HepG2 (cell line): ENCODE measurements around the gene RPSA. TPM values are rescaled to one million over a fixed set of nuclear protein-coding genes. Genes with fewer than 3 reads are reported as not detected.
A peak's percentile ranks its signal among the peaks of the same experiment; 100 is the strongest.

ENCODE experiments used
- ADNP ChIP-seq: sonication (generic); formaldehyde crosslinking; IDR thresholded peaks from 2 replicates; pipeline ENCODE4 v1.4.0; 2020; ENCODE audit warnings: missing genetic modification reagents
- ATF7-NPFF ChIP-seq: sonication (generic); formaldehyde crosslinking; IDR thresholded peaks from 2 replicates; pipeline ENCODE4 v1.8.1; 2023; ENCODE audit warnings: mild to moderate bottlenecking, low read depth, missing genetic modification reagents, moderate library complexity
- GATA4 ChIP-seq: sonication (generic); IDR thresholded peaks from 2 replicates; pipeline ENCODE4 v1.6.1; 2016; ENCODE audit warnings: antibody characterized with exemption, low read depth, borderline replicate concordance
- HES4 ChIP-seq: sonication (generic); formaldehyde crosslinking; IDR thresholded peaks from 2 replicates; pipeline ENCODE4 v1.9.0; 2021; ENCODE audit warnings: mild to moderate bottlenecking, missing genetic modification reagents, borderline replicate concordance
- JARID2 ChIP-seq: sonication (generic); formaldehyde crosslinking; IDR thresholded peaks from 2 replicates; pipeline ENCODE4 v1.8.1; 2023; ENCODE audit warnings: missing genetic modification reagents, inconsistent platforms; ENCODE audit not compliant: insufficient replicate concordance
- KAT2B ChIP-seq: fragments of 150-350 bp; IDR thresholded peaks from 2 replicates; pipeline ENCODE4 v1.6.1; 2014; ENCODE audit warnings: low read depth, low read length, borderline replicate concordance
- KDM2A ChIP-seq: sonication (generic); formaldehyde crosslinking; IDR thresholded peaks from 2 replicates; pipeline ENCODE4 v1.4.0; 2020; ENCODE audit warnings: low read depth, missing genetic modification reagents, borderline replicate concordance
- KLF9 ChIP-seq: IDR thresholded peaks from 2 replicates; pipeline ENCODE4 v1.6.1; 2016; ENCODE audit warnings: low read depth
- MAFG ChIP-seq: sonication (generic); formaldehyde crosslinking; IDR thresholded peaks from 2 replicates; pipeline ENCODE4 v1.5.1; 2020; ENCODE audit warnings: mild to moderate bottlenecking, missing genetic modification reagents
- MLLT10 ChIP-seq: sonication (generic); formaldehyde crosslinking; IDR thresholded peaks from 2 replicates; pipeline ENCODE4 v1.4.0; 2020; ENCODE audit warnings: missing genetic modification reagents
- SOX13 ChIP-seq, 3 experiments: fragments of 450-650 bp in 1 of 3; sonication (generic) in 1 of 3; formaldehyde crosslinking in 1 of 3; IDR thresholded peaks in 2 of 3; conservative IDR thresholded peaks in 1 of 3; 2 replicates each; pipeline versions ENCODE4 v1.5.0 to v1.6.1; 2016 to 2020; ENCODE audit warnings: antibody characterized with exemption in 1 of 3, mild to moderate bottlenecking in 1 of 3, missing compliant biosample characterization in 1 of 3, missing genetic modification reagents in 1 of 3, moderate library complexity in 1 of 3
- SPEN ChIP-seq: sonication (generic); formaldehyde crosslinking; IDR thresholded peaks from 2 replicates; pipeline ENCODE4 v1.5.1; 2020; ENCODE audit warnings: low read depth, mild to moderate bottlenecking, missing genetic modification reagents
- TCF12 ChIP-seq, 2 experiments: fragments of 450-650 bp in 1 of 2; sonication (generic) in 1 of 2; formaldehyde crosslinking in 1 of 2; IDR thresholded peaks; 2 replicates each; pipeline versions ENCODE4 v1.6.1 to v1.8.0; 2017 to 2022; ENCODE audit warnings: antibody characterized with exemption in 1 of 2, mild to moderate bottlenecking in 1 of 2, missing genetic modification reagents in 1 of 2, moderate library complexity in 1 of 2
- ZFP82 ChIP-seq: sonication (generic); formaldehyde crosslinking; IDR thresholded peaks from 2 replicates; pipeline ENCODE4 v1.5.1; 2020; ENCODE audit warnings: mild to moderate bottlenecking, missing genetic modification reagents, borderline replicate concordance
- ZNF17 ChIP-seq: sonication (generic); formaldehyde crosslinking; IDR thresholded peaks from 2 replicates; pipeline ENCODE4 v1.5.0; 2020; ENCODE audit warnings: mild to moderate bottlenecking, missing genetic modification reagents
- ZNF550 ChIP-seq: sonication (generic); formaldehyde crosslinking; IDR thresholded peaks from 2 replicates; pipeline ENCODE4 v1.4.0; 2020; ENCODE audit warnings: mild to moderate bottlenecking, missing genetic modification reagents, borderline replicate concordance
- ZNF777 ChIP-seq: sonication (generic); formaldehyde crosslinking; IDR thresholded peaks from 2 replicates; pipeline ENCODE4 v1.4.0; 2020; ENCODE audit warnings: missing genetic modification reagents
- ZNF878 ChIP-seq: sonication (generic); formaldehyde crosslinking; IDR thresholded peaks from 2 replicates; pipeline ENCODE4 v1.8.1; 2023; ENCODE audit warnings: mild to moderate bottlenecking, missing genetic modification reagents, moderate library complexity
- polyA plus RNA-seq, 8 experiments: library from polyadenylated mRNA; depleted of rRNA in 3 of 8; stranded (reverse) in 7 of 8; unstranded in 1 of 8; fragments of >200 nt; fragmentation: Illumina TruSeq in 4 of 8; extraction: Trizol in 4 of 8; gene quantifications; 2 replicates each; pipeline versions ENCODE4 v1.2.1 to v1.2.3, GENCODE V29; 2011 to 2016; ENCODE audit warnings: low read depth in 4 of 8, missing spikeins in 1 of 8, mixed read lengths in 1 of 8; ENCODE audit not compliant: insufficient read depth in 1 of 8
- total RNA-seq, 5 experiments: library from RNA; depleted of rRNA; stranded (reverse); fragments of >200 nt; fragmentation: Illumina TruSeq; extraction: Trizol; gene quantifications; 2 replicates each; pipeline ENCODE4 v1.2.3, GENCODE V29; 2016; ENCODE audit warnings: low read depth in 1 of 5
- TF ChIP-seq, protein P1 (sequence below): sonication (generic); formaldehyde crosslinking; IDR thresholded peaks from 2 replicates; pipeline ENCODE4 v1.4.0; 2020; ENCODE audit warnings: mild to moderate bottlenecking, missing genetic modification reagents
- TF ChIP-seq, protein P2 (sequence below): fragments of 450-650 bp; IDR thresholded peaks from 2 replicates; pipeline ENCODE4 v1.6.1; 2017; ENCODE audit warnings: mild to moderate bottlenecking
- TF ChIP-seq, protein P3 (sequence below): sonication (generic); formaldehyde crosslinking; IDR thresholded peaks from 2 replicates; pipeline ENCODE4 v1.4.0; 2020; ENCODE audit warnings: mild to moderate bottlenecking, missing genetic modification reagents

RPSA gene
- total and polyA plus RNA-seq, 2 of the 13 experiments (the other 11 are each of a cell fraction or from before 2014, with no cell fraction given) = 1,683 to 3,226 TPM

DNA sequence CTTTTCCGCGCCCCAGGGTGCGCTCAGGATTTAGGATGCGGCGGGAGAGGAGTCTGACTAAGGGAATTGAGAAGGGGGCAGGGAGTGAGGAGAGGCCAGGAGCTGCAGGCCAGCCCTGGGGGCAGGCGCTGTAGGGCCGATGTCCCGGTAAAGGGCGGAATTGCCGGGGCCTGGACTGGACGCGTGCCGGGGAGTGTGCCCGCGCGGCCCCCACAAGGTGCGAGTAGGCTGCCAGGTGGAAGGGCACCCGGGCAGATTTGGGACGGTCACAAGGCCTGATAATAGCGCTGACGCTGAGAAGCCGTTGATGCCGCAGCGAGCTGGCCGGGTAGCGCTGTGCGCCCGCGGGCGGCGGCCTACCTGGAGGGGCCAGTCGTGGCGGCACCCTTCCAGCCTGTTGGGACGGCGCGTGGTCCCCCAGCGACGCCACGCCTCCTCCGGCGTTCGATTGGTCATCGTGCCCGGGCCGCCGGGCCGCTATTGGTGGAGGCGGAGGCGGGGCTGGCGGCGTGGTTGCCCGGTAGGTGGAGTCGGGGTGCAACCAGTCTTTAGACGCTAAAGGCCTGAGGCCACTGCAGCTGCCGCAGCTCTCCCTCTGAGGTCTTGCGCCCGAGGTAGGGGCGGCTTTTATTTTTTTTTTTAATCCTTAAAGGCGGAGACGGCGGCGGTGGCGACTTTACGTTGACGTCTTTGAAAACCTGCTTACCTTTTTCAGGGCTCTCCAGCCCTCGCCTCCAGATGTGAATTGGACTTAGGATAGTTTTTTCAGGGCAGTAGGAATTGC lies 22.4 kb upstream of the RPSA start (continued):
- TF ChIP-seq, protein P1, sequence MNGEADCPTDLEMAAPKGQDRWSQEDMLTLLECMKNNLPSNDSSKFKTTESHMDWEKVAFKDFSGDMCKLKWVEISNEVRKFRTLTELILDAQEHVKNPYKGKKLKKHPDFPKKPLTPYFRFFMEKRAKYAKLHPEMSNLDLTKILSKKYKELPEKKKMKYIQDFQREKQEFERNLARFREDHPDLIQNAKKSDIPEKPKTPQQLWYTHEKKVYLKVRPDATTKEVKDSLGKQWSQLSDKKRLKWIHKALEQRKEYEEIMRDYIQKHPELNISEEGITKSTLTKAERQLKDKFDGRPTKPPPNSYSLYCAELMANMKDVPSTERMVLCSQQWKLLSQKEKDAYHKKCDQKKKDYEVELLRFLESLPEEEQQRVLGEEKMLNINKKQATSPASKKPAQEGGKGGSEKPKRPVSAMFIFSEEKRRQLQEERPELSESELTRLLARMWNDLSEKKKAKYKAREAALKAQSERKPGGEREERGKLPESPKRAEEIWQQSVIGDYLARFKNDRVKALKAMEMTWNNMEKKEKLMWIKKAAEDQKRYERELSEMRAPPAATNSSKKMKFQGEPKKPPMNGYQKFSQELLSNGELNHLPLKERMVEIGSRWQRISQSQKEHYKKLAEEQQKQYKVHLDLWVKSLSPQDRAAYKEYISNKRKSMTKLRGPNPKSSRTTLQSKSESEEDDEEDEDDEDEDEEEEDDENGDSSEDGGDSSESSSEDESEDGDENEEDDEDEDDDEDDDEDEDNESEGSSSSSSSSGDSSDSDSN (CRISPR knock-in tag) = peak; percentile 90
- TF ChIP-seq TCF12 (IDR thresholded peaks at IDR 0.05) = no peak
- no peak for TF ChIP-seq TCF12 (CRISPR knock-in tag; IDR thresholded peaks at IDR 0.05)
- no peak for TF ChIP-seq MAFG (CRISPR knock-in tag)
- peak; percentile 15; the same call in 1 of the 2 replicates for TF ChIP-seq ZNF550 (CRISPR knock-in tag)
- peak; percentile 23; the same call in 1 of the 2 replicates for TF ChIP-seq ATF7-NPFF (CRISPR knock-in tag)
- TF ChIP-seq KAT2B = no peak
- peak; percentile 60; the same call in 1 of the 2 replicates for TF ChIP-seq GATA4
- peak; percentile 67; the same call in 1 of the 2 replicates for TF ChIP-seq SPEN (CRISPR knock-in tag)
- no peak for TF ChIP-seq KLF9 (CRISPR knock-in tag)
- TF ChIP-seq SOX13 (IDR thresholded peaks at IDR 0.05) = no peak; the same call in 1 of the 2 replicates
- peak in 1 of 2 experiments; percentile 8; a peak in 1 of 4 replicates for TF ChIP-seq SOX13 (CRISPR knock-in tag; conservative IDR thresholded peaks at IDR 0.05 in 1 of 2, IDR thresholded peaks at IDR 0.05 in 1 of 2)
- TF ChIP-seq ZFP82 (CRISPR knock-in tag) = peak; percentile 93; the same call in 1 of the 2 replicates
- no peak for TF ChIP-seq JARID2 (CRISPR knock-in tag)
- TF ChIP-seq KDM2A = peak; percentile 76; the same call in 1 of the 2 replicates
- no peak for TF ChIP-seq ADNP (CRISPR knock-in tag)
- peak; percentile 69 for TF ChIP-seq ZNF777 (CRISPR knock-in tag)
- peak; percentile 56; the same call in 1 of the 2 replicates for TF ChIP-seq HES4 (CRISPR knock-in tag)
- TF ChIP-seq, protein P2, sequence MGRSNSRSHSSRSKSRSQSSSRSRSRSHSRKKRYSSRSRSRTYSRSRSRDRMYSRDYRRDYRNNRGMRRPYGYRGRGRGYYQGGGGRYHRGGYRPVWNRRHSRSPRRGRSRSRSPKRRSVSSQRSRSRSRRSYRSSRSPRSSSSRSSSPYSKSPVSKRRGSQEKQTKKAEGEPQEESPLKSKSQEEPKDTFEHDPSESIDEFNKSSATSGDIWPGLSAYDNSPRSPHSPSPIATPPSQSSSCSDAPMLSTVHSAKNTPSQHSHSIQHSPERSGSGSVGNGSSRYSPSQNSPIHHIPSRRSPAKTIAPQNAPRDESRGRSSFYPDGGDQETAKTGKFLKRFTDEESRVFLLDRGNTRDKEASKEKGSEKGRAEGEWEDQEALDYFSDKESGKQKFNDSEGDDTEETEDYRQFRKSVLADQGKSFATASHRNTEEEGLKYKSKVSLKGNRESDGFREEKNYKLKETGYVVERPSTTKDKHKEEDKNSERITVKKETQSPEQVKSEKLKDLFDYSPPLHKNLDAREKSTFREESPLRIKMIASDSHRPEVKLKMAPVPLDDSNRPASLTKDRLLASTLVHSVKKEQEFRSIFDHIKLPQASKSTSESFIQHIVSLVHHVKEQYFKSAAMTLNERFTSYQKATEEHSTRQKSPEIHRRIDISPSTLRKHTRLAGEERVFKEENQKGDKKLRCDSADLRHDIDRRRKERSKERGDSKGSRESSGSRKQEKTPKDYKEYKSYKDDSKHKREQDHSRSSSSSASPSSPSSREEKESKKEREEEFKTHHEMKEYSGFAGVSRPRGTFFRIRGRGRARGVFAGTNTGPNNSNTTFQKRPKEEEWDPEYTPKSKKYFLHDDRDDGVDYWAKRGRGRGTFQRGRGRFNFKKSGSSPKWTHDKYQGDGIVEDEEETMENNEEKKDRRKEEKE = no peak
- TF ChIP-seq, protein P3, sequence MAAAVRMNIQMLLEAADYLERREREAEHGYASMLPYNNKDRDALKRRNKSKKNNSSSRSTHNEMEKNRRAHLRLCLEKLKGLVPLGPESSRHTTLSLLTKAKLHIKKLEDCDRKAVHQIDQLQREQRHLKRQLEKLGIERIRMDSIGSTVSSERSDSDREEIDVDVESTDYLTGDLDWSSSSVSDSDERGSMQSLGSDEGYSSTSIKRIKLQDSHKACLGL (CRISPR knock-in tag) = peak; percentile 88; the same call in 1 of the 2 replicates
- no peak for TF ChIP-seq MLLT10 (CRISPR knock-in tag)
- no peak for TF ChIP-seq ZNF17
- TF ChIP-seq ZNF878 = no peak
